CD14-positive monocyte (primary cell): ENCODE data around the gene YAF2. TPM values are rescaled to one million over a fixed set of nuclear protein-coding genes. Genes with fewer than 3 reads are reported as not detected.

Experiments used
- DNase-seq, 3 donors: peaks; one replicate each; pipeline ENCODE4 v3.0.0-alpha.2; 2011 to 2022
- H2AFZ ChIP-seq: 2 replicates; pipeline ENCODE4 v1.6.0; 2012; ENCODE audit warnings: mild to moderate bottlenecking, low read depth, low read length, inconsistent platforms; ENCODE audit not compliant: insufficient read depth, poor library complexity, severe bottlenecking
- H3K27ac ChIP-seq, 2 donors: 1 replicate in 1 of 2; 2 replicates in 1 of 2; pipeline ENCODE4 v1.5.1; 2012 to 2013; ENCODE audit warnings: low read length in 2 of 2, control low read depth in 1 of 2, inconsistent platforms in 1 of 2, low read depth in 1 of 2, mild to moderate bottlenecking in 1 of 2
- H3K27me3 ChIP-seq, 2 donors: one replicate each; pipeline versions ENCODE4 v1.6.0 to v1.6.1; 2011 to 2013; ENCODE audit warnings: low read length in 2 of 2; ENCODE audit not compliant: control insufficient read depth in 2 of 2, insufficient read depth in 2 of 2
- H3K36me3 ChIP-seq, 2 donors: replicated peaks in 1 of 2; 1 replicate in 1 of 2; 2 replicates in 1 of 2; pipeline versions ENCODE4 v1.5.1 to v1.6.1; 2012 to 2013; ENCODE audit warnings: low read length in 2 of 2, control low read depth in 1 of 2, inconsistent platforms in 1 of 2, mild to moderate bottlenecking in 1 of 2; ENCODE audit not compliant: insufficient read depth in 2 of 2, control insufficient read depth in 1 of 2
- H3K4me1 ChIP-seq, 2 donors: 1 replicate in 1 of 2; 2 replicates in 1 of 2; pipeline versions ENCODE4 v1.5.1 to v1.6.1; 2012 to 2013; ENCODE audit warnings: low read length in 2 of 2, control low read depth in 1 of 2, inconsistent platforms in 1 of 2, mild to moderate bottlenecking in 1 of 2, moderate library complexity in 1 of 2; ENCODE audit not compliant: insufficient read depth in 2 of 2, control insufficient read depth in 1 of 2
- H3K4me2 ChIP-seq: replicated peaks from 2 replicates; pipeline ENCODE3; 2012; ENCODE audit warnings: low read length, moderate library complexity, mild to moderate bottlenecking; ENCODE audit not compliant: poor library complexity, severe bottlenecking; ENCODE audit errors: extremely low read depth
- H3K4me3 ChIP-seq, 3 experiments: fragments of 200-600 bp in 1 of 3; sonication (generic) in 1 of 3; replicated peaks in 1 of 3; 1 replicate in 2 of 3; 2 replicates in 1 of 3; pipeline ENCODE4 v1.5.1; 2011 to 2013; ENCODE audit warnings: low read length in 3 of 3, mild to moderate bottlenecking in 3 of 3, control low read depth in 2 of 3, low read depth in 2 of 3, inconsistent platforms in 1 of 3, moderate library complexity in 1 of 3
- H3K79me2 ChIP-seq: 2 replicates; pipeline ENCODE4 v1.6.0; 2012; ENCODE audit warnings: mild to moderate bottlenecking, control low read depth, inconsistent platforms, low read length, moderate library complexity; ENCODE audit not compliant: insufficient read depth
- H3K9ac ChIP-seq: 2 replicates; pipeline ENCODE4 v1.6.0; 2017; ENCODE audit warnings: low read length, mild to moderate bottlenecking; ENCODE audit not compliant: insufficient read depth, poor library complexity, severe bottlenecking
- H3K9me3 ChIP-seq, 2 donors: replicated peaks in 1 of 2; 1 replicate in 1 of 2; 2 replicates in 1 of 2; pipeline versions ENCODE4 v1.5.1 to v1.6.1; 2012 to 2013; ENCODE audit warnings: low read length in 2 of 2, control low read depth in 1 of 2; ENCODE audit not compliant: control insufficient read depth in 1 of 2, insufficient read depth in 1 of 2
- H4K20me1 ChIP-seq: 2 replicates; pipeline ENCODE4 v1.6.0; 2012; ENCODE audit warnings: mild to moderate bottlenecking, low read length, control low read depth, moderate library complexity; ENCODE audit not compliant: insufficient read depth
- H3K27ac Mint-ChIP-seq, 7 donors: one replicate each; pipeline ENCODE4 v1.8.0; 2020; ENCODE audit warnings: mild to moderate bottlenecking in 7 of 7, mixed read lengths in 7 of 7, moderate library complexity in 6 of 7, inconsistent platforms in 2 of 7
- H3K27me3 Mint-ChIP-seq, 3 donors: one replicate each; pipeline ENCODE4 v1.8.0; 2021 to 2022; ENCODE audit warnings: low read depth in 3 of 3, mild to moderate bottlenecking in 3 of 3, mixed read lengths in 3 of 3, moderate library complexity in 3 of 3, inconsistent platforms in 1 of 3
- H3K36me3 Mint-ChIP-seq, 2 donors: one replicate each; pipeline ENCODE4 v1.8.0; 2020; ENCODE audit warnings: mixed read lengths in 2 of 2, inconsistent platforms in 1 of 2, mild to moderate bottlenecking in 1 of 2
- H3K4me1 Mint-ChIP-seq: one replicate; pipeline ENCODE4 v1.8.0; 2020; ENCODE audit warnings: mild to moderate bottlenecking, mixed read lengths
- H3K4me3 Mint-ChIP-seq, 2 donors: one replicate each; pipeline ENCODE4 v1.8.0; 2020; ENCODE audit warnings: mild to moderate bottlenecking in 2 of 2, mixed read lengths in 2 of 2, moderate library complexity in 1 of 2
- H3K9me3 Mint-ChIP-seq, 7 donors: one replicate each; pipeline ENCODE4 v1.8.0; 2020 to 2022; ENCODE audit warnings: mixed read lengths in 7 of 7, mild to moderate bottlenecking in 6 of 7, moderate library complexity in 6 of 7, inconsistent platforms in 2 of 7
- WGBS: methylation state at CpG from one replicate; pipeline ENCODE4 v1.1.5; 2013; ENCODE audit warnings: missing lambda C conversion rate; ENCODE audit not compliant: insufficient coverage; 5-methylcytosine and 5-hydroxymethylcytosine counted together
- intact Hi-C, 2 donors: fragments of 100-400 bp; cut with micrococcal nuclease; formaldehyde crosslinking; loops; one replicate each; pipeline versions ENCODE4 v1.15.0 to v1.15.1; 2023
- polyA plus RNA-seq, 3 donors: library from polyadenylated mRNA; depleted of rRNA in 1 of 3; unstranded in 2 of 3; stranded (reverse) in 1 of 3; fragments of 300-500 nt in 2 of 3; fragments of >200 nt in 1 of 3; fragmentation: Illumina TruSeq in 2 of 3; gene quantifications; 1 replicate in 2 of 3; 2 replicates in 1 of 3; pipeline ENCODE4 v1.2.3, GENCODE V29; 2012 to 2021
- TF ChIP-seq, protein P1 (sequence below): fragments of 200-600 bp; IDR thresholded peaks from one replicate; pipeline ENCODE4 v1.8.0; 2022; ENCODE audit warnings: antibody characterized with exemption, mild to moderate bottlenecking

YAF2 gene
- polyA plus RNA-seq, 3 donors: 6.2 to 11.0 (median 8.5) TPM

GRCh38 chr12:42213954-42214426 lies 24.1 kb downstream of the YAF2 start:
- H3K4me3 Mint-ChIP-seq: no peak overlapping the region
- Histone ChIP-seq H3K9me3 (no peaks in the 10 kb centered on the region), H3K4me2 (no peak overlapping the region), H3K9ac (no peak overlapping the region), H3K4me1 (peaks cover 0 to 11% of the 10 kb centered on the region in 2 donors), H4K20me1 (peaks cover 40% of the 10 kb centered on the region), H3K4me3 (no peak overlapping the region), H3K27me3 (no peaks in the 10 kb centered on the region), H3K36me3 (peaks cover 12 to 16% of the 10 kb centered on the region in 2 donors), H2AFZ (no peak overlapping the region), H3K27ac (no peak overlapping the region), H3K79me2 (peaks cover 52% of the 10 kb centered on the region)
- intact Hi-C loops: no loop called here
- H3K36me3 Mint-ChIP-seq: peaks cover 11 to 13% of the 10 kb centered on the region in 2 donors
- no peak for DNase-seq
- TF ChIP-seq, protein P1, sequence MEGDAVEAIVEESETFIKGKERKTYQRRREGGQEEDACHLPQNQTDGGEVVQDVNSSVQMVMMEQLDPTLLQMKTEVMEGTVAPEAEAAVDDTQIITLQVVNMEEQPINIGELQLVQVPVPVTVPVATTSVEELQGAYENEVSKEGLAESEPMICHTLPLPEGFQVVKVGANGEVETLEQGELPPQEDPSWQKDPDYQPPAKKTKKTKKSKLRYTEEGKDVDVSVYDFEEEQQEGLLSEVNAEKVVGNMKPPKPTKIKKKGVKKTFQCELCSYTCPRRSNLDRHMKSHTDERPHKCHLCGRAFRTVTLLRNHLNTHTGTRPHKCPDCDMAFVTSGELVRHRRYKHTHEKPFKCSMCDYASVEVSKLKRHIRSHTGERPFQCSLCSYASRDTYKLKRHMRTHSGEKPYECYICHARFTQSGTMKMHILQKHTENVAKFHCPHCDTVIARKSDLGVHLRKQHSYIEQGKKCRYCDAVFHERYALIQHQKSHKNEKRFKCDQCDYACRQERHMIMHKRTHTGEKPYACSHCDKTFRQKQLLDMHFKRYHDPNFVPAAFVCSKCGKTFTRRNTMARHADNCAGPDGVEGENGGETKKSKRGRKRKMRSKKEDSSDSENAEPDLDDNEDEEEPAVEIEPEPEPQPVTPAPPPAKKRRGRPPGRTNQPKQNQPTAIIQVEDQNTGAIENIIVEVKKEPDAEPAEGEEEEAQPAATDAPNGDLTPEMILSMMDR: no peak
- 88% methylated on average over 2 of the region's 2 CpGs for WGBS
- H3K27ac Mint-ChIP-seq: no peak overlapping the region
- peaks cover 0 to 2% (median 0%) of the 10 kb centered on the region in 3 donors for H3K27me3 Mint-ChIP-seq
- peaks cover 15% of the 10 kb centered on the region for H3K4me1 Mint-ChIP-seq
- H3K9me3 Mint-ChIP-seq: no peaks in the 10 kb centered on the region

DNA sequence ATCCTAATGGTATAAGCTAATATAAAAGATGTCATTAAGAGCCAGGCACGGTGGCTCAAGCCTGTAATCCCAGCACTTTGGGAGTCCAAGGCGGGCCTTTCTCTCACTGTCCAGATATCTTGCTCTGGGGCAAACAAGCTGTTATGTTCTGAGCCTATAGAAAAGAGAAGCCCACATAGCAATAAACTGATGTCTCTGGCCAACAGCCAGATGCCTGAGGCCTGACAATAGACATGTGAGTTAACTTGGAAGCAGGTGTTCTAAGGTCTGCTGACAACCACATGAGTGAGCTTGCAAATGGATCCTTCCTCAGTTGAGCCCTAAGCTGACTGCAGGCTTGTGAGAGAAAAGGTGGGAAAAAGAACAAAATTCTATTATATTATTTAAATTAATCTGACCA lies 25.0 kb downstream of the YAF2 start:
- Histone ChIP-seq H4K20me1 (peaks cover 30% of the 10 kb centered on the region), H3K27ac (no peak overlapping the region), H3K4me2 (no peak overlapping the region), H3K36me3 (peaks cover 15 to 22% of the 10 kb centered on the region in 2 donors), H3K9me3 (no peaks in the 10 kb centered on the region), H3K27me3 (no peaks in the 10 kb centered on the region), H3K4me1 (peaks cover 0 to 4% of the 10 kb centered on the region in 2 donors), H3K79me2 (peaks cover 44% of the 10 kb centered on the region), H3K9ac (no peak overlapping the region), H3K4me3 (no peak overlapping the region), H2AFZ (no peak overlapping the region)
- no CpG with 5 or more reads among the region's 2 CpGs for WGBS
- peak overlapping the region in 2 of 7 donors; percentile 23 to 65 for H3K27ac Mint-ChIP-seq
- DNase-seq: no peak
- H3K27me3 Mint-ChIP-seq: peaks cover 0 to 2% (median 0%) of the 10 kb centered on the region in 3 donors
- no peak overlapping the region for H3K4me3 Mint-ChIP-seq
- peaks cover 7% of the 10 kb centered on the region for H3K4me1 Mint-ChIP-seq
- TF ChIP-seq, protein P1: no peak
- intact Hi-C loops: no loop called here
- H3K36me3 Mint-ChIP-seq: peaks cover 16 to 18% of the 10 kb centered on the region in 2 donors
- H3K9me3 Mint-ChIP-seq: no peaks in the 10 kb centered on the region
